ENCODE measurements around the gene VWA2.

The VWA2 gene

GRCh38 chr10:114327537-114328440 lies 88.7 kb downstream of the VWA2 start:
- Histone ChIP-seq H3K9me3 (replicated peaks; ENCODE audit: insufficient read depth, low read length) (no peaks in the 10 kb centered on the region), H3K27me3 (replicated peaks; ENCODE audit: insufficient read depth, low read length) (no peaks in the 10 kb centered on the region), H3K27ac (ENCODE audit: low read length) (no peak overlapping the region), H3K4me3 (ENCODE audit: low read length) (no peak overlapping the region), H3K4me2 (ENCODE audit: low read depth, low read length) (no peak overlapping the region), H3K79me2 (ENCODE audit: low read length) (no peaks in the 10 kb centered on the region), H3K36me3 (replicated peaks; ENCODE audit: insufficient read depth, low read length) (no peaks in the 10 kb centered on the region), H4K20me1 (ENCODE audit: insufficient read depth, low read length) (no peaks in the 10 kb centered on the region), H3K9me2 (replicated peaks; ENCODE audit: insufficient read depth, low read length) (no peaks in the 10 kb centered on the region), H3K9ac (ENCODE audit: low read length) (no peak overlapping the region), H3F3A (ENCODE audit: insufficient read depth, low read length) (no peaks in the 10 kb centered on the region), H2AFZ (ENCODE audit: low read length) (no peak overlapping the region), H3K4me1 (ENCODE audit: low read length) (peaks cover 15% of the 10 kb centered on the region)
- DNase-seq = no peak
- TF ChIP-seq CTCF (IDR thresholded peaks at IDR 0.05; ENCODE audit: low read length) (no peak), EZH2phosphoT487 (IDR thresholded peaks at IDR 0.05; ENCODE audit: low read length) (no peak), EZH2 (optimal IDR thresholded peaks at IDR 0.05; ENCODE audit: low read depth, low read length) (no peak)

- Histone ChIP-seq H3K36me3 (replicated peaks; ENCODE audit: insufficient read depth, low read length) (no peaks in the 10 kb centered on the region), H3F3A (ENCODE audit: insufficient read depth, low read length) (no peaks in the 10 kb centered on the region), H3K4me3 (ENCODE audit: low read length) (no peak overlapping the region), H3K9me3 (replicated peaks; ENCODE audit: insufficient read depth, low read length) (no peaks in the 10 kb centered on the region), H3K79me2 (ENCODE audit: low read length) (no peaks in the 10 kb centered on the region), H3K4me1 (ENCODE audit: low read length) (peaks cover 21% of the 10 kb centered on the region), H3K27me3 (replicated peaks; ENCODE audit: insufficient read depth, low read length) (no peaks in the 10 kb centered on the region), H3K9ac (ENCODE audit: low read length) (no peak overlapping the region), H2AFZ (ENCODE audit: low read length) (no peak overlapping the region), H3K4me2 (ENCODE audit: low read depth, low read length) (no peak overlapping the region), H3K27ac (ENCODE audit: low read length) (no peak overlapping the region), H4K20me1 (ENCODE audit: insufficient read depth, low read length) (no peaks in the 10 kb centered on the region), H3K9me2 (replicated peaks; ENCODE audit: insufficient read depth, low read length) (no peaks in the 10 kb centered on the region)
- no peak for DNase-seq
- TF ChIP-seq EZH2phosphoT487 (IDR thresholded peaks at IDR 0.05; ENCODE audit: low read length) (no peak), CTCF (IDR thresholded peaks at IDR 0.05; ENCODE audit: low read length) (no peak), EZH2 (optimal IDR thresholded peaks at IDR 0.05; ENCODE audit: low read depth, low read length) (no peak)
These were observed 89.4 kb downstream of the VWA2 start for GRCh38 chr10:114328441-114328812.

- Histone ChIP-seq H3K9ac (ENCODE audit: low read length) (no peak overlapping the region), H3K9me2 (replicated peaks; ENCODE audit: insufficient read depth, low read length) (no peaks in the 10 kb centered on the region), H3F3A (ENCODE audit: insufficient read depth, low read length) (no peaks in the 10 kb centered on the region), H3K9me3 (replicated peaks; ENCODE audit: insufficient read depth, low read length) (no peaks in the 10 kb centered on the region), H3K4me2 (ENCODE audit: low read depth, low read length) (no peak overlapping the region), H3K79me2 (ENCODE audit: low read length) (no peaks in the 10 kb centered on the region), H3K36me3 (replicated peaks; ENCODE audit: insufficient read depth, low read length) (no peaks in the 10 kb centered on the region), H2AFZ (ENCODE audit: low read length) (no peak overlapping the region), H3K27me3 (replicated peaks; ENCODE audit: insufficient read depth, low read length) (no peaks in the 10 kb centered on the region), H3K4me1 (ENCODE audit: low read length) (peaks cover 25% of the 10 kb centered on the region), H3K4me3 (ENCODE audit: low read length) (no peak overlapping the region), H4K20me1 (ENCODE audit: insufficient read depth, low read length) (no peaks in the 10 kb centered on the region), H3K27ac (ENCODE audit: low read length) (no peak overlapping the region)
- DNase-seq = no peak
- TF ChIP-seq EZH2phosphoT487 (IDR thresholded peaks at IDR 0.05; ENCODE audit: low read length) (no peak), CTCF (IDR thresholded peaks at IDR 0.05; ENCODE audit: low read length) (no peak), EZH2 (optimal IDR thresholded peaks at IDR 0.05; ENCODE audit: low read depth, low read length) (no peak)
These were observed 89.8 kb downstream of the VWA2 start for GRCh38 chr10:114328874-114329273.

Measured in MM.1S (cell line).